HCT116 (cell line): ENCODE results near the gene CHST8. TPM values are rescaled to one million over a fixed set of nuclear protein-coding genes. Genes with fewer than 3 reads are reported as not detected.

ENCODE experiments used
- ATAC-seq: fragments of 200-7000 bp; cut with Tn5 transposase; 2 replicates; pipeline ENCODE4 v1.9.1; 2020; ENCODE audit warnings: mild to moderate bottlenecking, moderate library complexity
- BruUV-seq: library from RNA; stranded (reverse); fragments of 400-500 nt; replicated peaks from 2 replicates; lab custom pipeline; 2021; lab: Mats Ljungman, UMichigan
- CTCF ChIA-PET: fragments of 300-600 bp; sonication (Branson Sonifier 250); formaldehyde crosslinking; loops from one replicate; lab custom pipeline; 2021; ENCODE audit warnings: antibody characterized with exemption; lab: Charles Lee
- POLR2A ChIA-PET: fragments of 300-600, 350-600 bp; sonication (Branson Sonifier 250); formaldehyde crosslinking; loops from one replicate; lab custom pipeline; 2021; ENCODE audit warnings: antibody characterized with exemption; lab: Charles Lee
- RAD21 ChIA-PET, 2 experiments: fragments of 300-600 bp; sonication (Branson Sonifier 250); formaldehyde crosslinking; loops; one replicate each; lab custom pipeline; 2023; ENCODE audit warnings: low total read pairs in 2 of 2; ENCODE audit not compliant: uncharacterized antibody in 2 of 2, unreplicated experiment in 2 of 2, low non-redundant PET in 1 of 2; lab: Charles Lee
- DNase-seq: peaks from one replicate; pipeline ENCODE4 v3.0.0-alpha.2; 2010; ENCODE audit warnings: low read depth, low spot score
- H2AFZ ChIP-seq: fragments of 200-600 bp; shearing (Covaris generic), sonication (generic); 2 replicates; pipeline ENCODE4 v1.6.1; 2017; ENCODE audit warnings: low read depth, mixed run types, mixed read lengths, antibody characterized with exemption, low read length; ENCODE audit not compliant: poor library complexity, severe bottlenecking
- H3K27ac ChIP-seq: 2 replicates; pipeline ENCODE4 v1.5.1; 2012; ENCODE audit warnings: low read depth, low read length
- H3K27me3 ChIP-seq: fragments of 200-600 bp; sonication (generic); 2 replicates; pipeline ENCODE4 v1.6.1; 2016; ENCODE audit warnings: mixed run types, low read length, mixed read lengths; ENCODE audit not compliant: insufficient read depth
- H3K36me3 ChIP-seq, 2 experiments: fragments of 200-500 bp in 1 of 2; fragments of 200-600 bp in 1 of 2; sonication (Bioruptor generic) in 1 of 2; sonication (generic) in 1 of 2; 2 replicates each; pipeline versions ENCODE4 v1.5.1 to v1.6.1; 2014 to 2016; ENCODE audit warnings: low read length in 2 of 2, inconsistent platforms in 1 of 2, mixed read lengths in 1 of 2, mixed run types in 1 of 2; ENCODE audit not compliant: insufficient read depth in 2 of 2, control insufficient read depth in 1 of 2
- H3K4me1 ChIP-seq, 2 experiments: fragments of 200-600 bp in 1 of 2; sonication (generic) in 1 of 2; 2 replicates each; pipeline versions ENCODE4 v1.5.1 to v1.6.1; 2012 to 2017; ENCODE audit warnings: low read length in 2 of 2, inconsistent platforms in 1 of 2, mild to moderate bottlenecking in 1 of 2, mixed read lengths in 1 of 2, mixed run types in 1 of 2, moderate library complexity in 1 of 2; ENCODE audit not compliant: insufficient read depth in 2 of 2, control insufficient read depth in 1 of 2
- H3K4me2 ChIP-seq: fragments of 200-600 bp; sonication (generic); 2 replicates; pipeline ENCODE4 v1.6.1; 2017; ENCODE audit warnings: mixed run types, low read length, mixed read lengths
- H3K4me3 ChIP-seq, 2 experiments: fragments of 200-600 bp in 1 of 2; sonication (generic) in 1 of 2; replicated peaks in 1 of 2; 2 replicates each; pipeline ENCODE4 v1.5.1; 2011 to 2016; ENCODE audit warnings: low read length in 2 of 2, control low read depth in 1 of 2, low read depth in 1 of 2, mild to moderate bottlenecking in 1 of 2, mixed read lengths in 1 of 2, mixed run types in 1 of 2
- H3K79me2 ChIP-seq: fragments of 200-600 bp; sonication (generic); 2 replicates; pipeline ENCODE4 v1.6.1; 2017; ENCODE audit warnings: mild to moderate bottlenecking, mixed run types, low read length, moderate library complexity, mixed read lengths; ENCODE audit not compliant: insufficient read depth
- H3K9ac ChIP-seq: fragments of 200-600 bp; sonication (generic); 2 replicates; pipeline ENCODE4 v1.6.1; 2016; ENCODE audit warnings: low read length, mixed read lengths
- H3K9me2 ChIP-seq: fragments of 200-600 bp; sonication (generic), shearing (Covaris generic); 2 replicates; pipeline ENCODE4 v1.6.1; 2017; ENCODE audit warnings: mixed run types, mild to moderate bottlenecking, moderate library complexity; ENCODE audit not compliant: insufficient read depth
- H3K9me3 ChIP-seq, 2 experiments: fragments of 200-500 bp in 1 of 2; fragments of 200-600 bp in 1 of 2; sonication (Bioruptor generic) in 1 of 2; sonication (generic) in 1 of 2; 2 replicates each; pipeline ENCODE4 v1.6.1; 2014 to 2017; ENCODE audit warnings: low read length in 2 of 2, mixed read lengths in 2 of 2, inconsistent platforms in 1 of 2, low read depth in 1 of 2, mild to moderate bottlenecking in 1 of 2, mixed run types in 1 of 2, moderate library complexity in 1 of 2; ENCODE audit not compliant: control insufficient read depth in 1 of 2, insufficient read depth in 1 of 2
- H4K20me1 ChIP-seq: fragments of 200-600 bp; sonication (generic), shearing (Covaris generic); 2 replicates; pipeline ENCODE4 v1.6.1; 2017; ENCODE audit warnings: mixed run types, mild to moderate bottlenecking, moderate library complexity; ENCODE audit not compliant: insufficient read depth
- CBX3 ChIP-seq: IDR thresholded peaks from 2 replicates; pipeline ENCODE4 v1.6.1; 2012; ENCODE audit warnings: low read depth
- CEBPB ChIP-seq: IDR thresholded peaks from 2 replicates; pipeline ENCODE4 v1.6.1; 2012; ENCODE audit warnings: low read depth
- EGR1 ChIP-seq: IDR thresholded peaks from 2 replicates; pipeline ENCODE4 v1.6.1; 2012; ENCODE audit warnings: low read depth
- EZH2 ChIP-seq: fragments of 200-600 bp; sonication (generic); IDR thresholded peaks from 2 replicates; pipeline ENCODE4 v1.6.1; 2017; ENCODE audit warnings: antibody characterized with exemption, mixed run types
- EZH2phosphoT487 ChIP-seq: fragments of 200-600 bp; IDR thresholded peaks from 2 replicates; pipeline ENCODE4 v1.6.1; 2018; ENCODE audit warnings: antibody characterized with exemption, borderline replicate concordance
- FOSL1 ChIP-seq: IDR thresholded peaks from 2 replicates; pipeline ENCODE4 v1.6.1; 2012; ENCODE audit warnings: low read depth
- JUND ChIP-seq: IDR thresholded peaks from 2 replicates; pipeline ENCODE4 v1.6.1; 2012
- POLR2A ChIP-seq: IDR thresholded peaks from 2 replicates; pipeline ENCODE4 v1.7.0; 2011; ENCODE audit warnings: borderline replicate concordance; ENCODE audit not compliant: insufficient read depth, insufficient read length; ENCODE audit errors: extremely low read depth
- POLR2AphosphoS5 ChIP-seq: IDR thresholded peaks from 2 replicates; pipeline ENCODE4 v1.6.1; 2011; ENCODE audit warnings: mild to moderate bottlenecking, low read depth, low read length, moderate library complexity
- SIN3A ChIP-seq: IDR thresholded peaks from 2 replicates; pipeline ENCODE4 v1.6.1; 2012; ENCODE audit warnings: low read depth
- SP1 ChIP-seq: IDR thresholded peaks from 2 replicates; pipeline ENCODE4 v1.6.1; 2012; ENCODE audit warnings: low read depth
- SRF ChIP-seq: IDR thresholded peaks from 2 replicates; pipeline ENCODE4 v1.6.1; 2012; ENCODE audit warnings: low read depth
- TCF7L2 ChIP-seq: IDR thresholded peaks from 2 replicates; pipeline ENCODE4 v1.7.0; 2011; ENCODE audit warnings: borderline replicate concordance, inconsistent platforms; ENCODE audit not compliant: insufficient read depth, insufficient read length; ENCODE audit errors: extremely low read depth
- ZFX ChIP-seq: fragments of 450-650 bp; IDR thresholded peaks from 2 replicates; pipeline ENCODE4 v1.6.1; 2017
- ZNF274 ChIP-seq: fragments of 200-500 bp; sonication (Bioruptor generic); IDR thresholded peaks from 2 replicates; pipeline ENCODE4 v1.6.1; 2014; ENCODE audit warnings: mild to moderate bottlenecking, low read depth, low read length, inconsistent platforms
- intact Hi-C: fragments of 100-400 bp; cut with micrococcal nuclease; formaldehyde crosslinking; loops from 2 replicates; pipeline ENCODE4 v1.10.0; 2022
- total RNA-seq: library from RNA; stranded (reverse); gene quantifications from one replicate; pipeline ENCODE4 v1.2.1, GENCODE V29; 2021; ENCODE audit not compliant: unreplicated experiment
- TF ChIP-seq, protein P1 (sequence below): IDR thresholded peaks from 2 replicates; pipeline ENCODE4 v1.6.1; 2012
- TF ChIP-seq, protein P2 (sequence below), 3 experiments: fragments of 200-600 bp in 1 of 3; sonication (generic) in 1 of 3; IDR thresholded peaks in 2 of 3; conservative IDR thresholded peaks in 1 of 3; 2 replicates each; pipeline ENCODE4 v1.5.1; 2012 to 2017; ENCODE audit warnings: low read depth in 2 of 3, low read length in 2 of 3, antibody characterized with exemption in 1 of 3, borderline replicate concordance in 1 of 3, control low read depth in 1 of 3, mild to moderate bottlenecking in 1 of 3, mixed read lengths in 1 of 3, mixed run types in 1 of 3, moderate library complexity in 1 of 3; ENCODE audit not compliant: insufficient read depth in 1 of 3
- TF ChIP-seq, protein P3 (sequence below): IDR thresholded peaks from 2 replicates; pipeline ENCODE4 v1.6.1; 2012; ENCODE audit warnings: low read depth
- TF ChIP-seq, protein P4 (sequence below): IDR thresholded peaks from 2 replicates; pipeline ENCODE4 v1.6.1; 2012
- TF ChIP-seq, protein P5 (sequence below): IDR thresholded peaks from 2 replicates; pipeline ENCODE4 v1.6.1; 2011; ENCODE audit warnings: mild to moderate bottlenecking, low read length, moderate library complexity; ENCODE audit not compliant: insufficient replicate concordance; ENCODE audit errors: extremely low read depth

CHST8 gene
- total RNA-seq, 1 experiment from 2014 or later = not detected

DNA sequence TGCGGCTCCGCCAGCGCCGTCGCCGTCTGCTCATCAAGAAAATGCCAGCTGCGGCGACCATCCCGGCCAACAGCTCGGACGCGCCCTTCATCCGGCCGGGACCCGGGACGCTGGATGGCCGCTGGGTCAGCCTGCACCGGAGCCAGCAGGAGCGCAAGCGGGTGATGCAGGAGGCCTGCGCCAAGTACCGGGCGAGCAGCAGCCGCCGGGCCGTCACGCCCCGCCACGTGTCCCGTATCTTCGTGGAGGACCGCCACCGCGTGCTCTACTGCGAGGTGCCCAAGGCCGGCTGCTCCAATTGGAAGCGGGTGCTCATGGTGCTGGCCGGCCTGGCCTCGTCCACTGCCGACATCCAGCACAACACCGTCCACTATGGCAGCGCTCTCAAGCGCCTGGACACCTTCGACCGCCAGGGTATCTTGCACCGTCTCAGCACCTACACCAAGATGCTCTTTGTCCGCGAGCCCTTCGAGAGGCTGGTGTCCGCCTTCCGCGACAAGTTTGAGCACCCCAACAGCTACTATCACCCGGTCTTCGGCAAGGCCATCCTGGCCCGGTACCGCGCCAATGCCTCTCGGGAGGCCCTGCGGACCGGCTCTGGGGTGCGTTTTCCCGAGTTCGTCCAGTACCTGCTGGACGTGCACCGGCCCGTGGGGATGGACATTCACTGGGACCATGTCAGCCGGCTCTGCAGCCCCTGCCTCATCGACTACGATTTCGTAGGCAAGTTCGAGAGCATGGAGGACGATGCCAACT, 150.5 kb downstream of the CHST8 start:
- Histone ChIP-seq H3K27me3 (peaks cover 18% of the 10 kb centered on the region), H4K20me1 (no peaks in the 10 kb centered on the region), H3K4me2 (no peak overlapping the region), H3K79me2 (no peaks in the 10 kb centered on the region), H3K4me3 (no peak overlapping the region), H3K4me1 (no peaks in the 10 kb centered on the region), H3K9me2 (no peaks in the 10 kb centered on the region), H3K9me3 (no peaks in the 10 kb centered on the region), H3K36me3 (no peaks in the 10 kb centered on the region), H3K27ac (no peak overlapping the region), H2AFZ (no peak overlapping the region), H3K9ac (no peak overlapping the region)
- intact Hi-C loops = loop anchor here (5.0 to 10.0 kb wide), 2 partner anchors 355 to 647 kb away; no protein-coding TSS in a partner anchor
- TF ChIP-seq TCF7L2 (no peak), EZH2 (no peak), CBX3 (no peak), SIN3A (no peak), ZFX (no peak), FOSL1 (no peak), CEBPB (no peak), POLR2A (no peak), EGR1 (no peak), POLR2AphosphoS5 (no peak), EZH2phosphoT487 (no peak), SP1 (no peak), JUND (no peak), ZNF274 (no peak), SRF (no peak)
- TF ChIP-seq, protein P1, sequence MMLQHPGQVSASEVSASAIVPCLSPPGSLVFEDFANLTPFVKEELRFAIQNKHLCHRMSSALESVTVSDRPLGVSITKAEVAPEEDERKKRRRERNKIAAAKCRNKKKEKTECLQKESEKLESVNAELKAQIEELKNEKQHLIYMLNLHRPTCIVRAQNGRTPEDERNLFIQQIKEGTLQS = no peak
- TF ChIP-seq, protein P2, sequence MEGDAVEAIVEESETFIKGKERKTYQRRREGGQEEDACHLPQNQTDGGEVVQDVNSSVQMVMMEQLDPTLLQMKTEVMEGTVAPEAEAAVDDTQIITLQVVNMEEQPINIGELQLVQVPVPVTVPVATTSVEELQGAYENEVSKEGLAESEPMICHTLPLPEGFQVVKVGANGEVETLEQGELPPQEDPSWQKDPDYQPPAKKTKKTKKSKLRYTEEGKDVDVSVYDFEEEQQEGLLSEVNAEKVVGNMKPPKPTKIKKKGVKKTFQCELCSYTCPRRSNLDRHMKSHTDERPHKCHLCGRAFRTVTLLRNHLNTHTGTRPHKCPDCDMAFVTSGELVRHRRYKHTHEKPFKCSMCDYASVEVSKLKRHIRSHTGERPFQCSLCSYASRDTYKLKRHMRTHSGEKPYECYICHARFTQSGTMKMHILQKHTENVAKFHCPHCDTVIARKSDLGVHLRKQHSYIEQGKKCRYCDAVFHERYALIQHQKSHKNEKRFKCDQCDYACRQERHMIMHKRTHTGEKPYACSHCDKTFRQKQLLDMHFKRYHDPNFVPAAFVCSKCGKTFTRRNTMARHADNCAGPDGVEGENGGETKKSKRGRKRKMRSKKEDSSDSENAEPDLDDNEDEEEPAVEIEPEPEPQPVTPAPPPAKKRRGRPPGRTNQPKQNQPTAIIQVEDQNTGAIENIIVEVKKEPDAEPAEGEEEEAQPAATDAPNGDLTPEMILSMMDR (IDR thresholded peaks at IDR 0.05 in 2 of 3, conservative IDR thresholded peaks at IDR 0.05 in 1 of 3; ENCODE audit: borderline replicate concordance in 1 of 3, insufficient read depth in 1 of 3, low read depth in 2 of 3, low read length in 2 of 3) = no peak
- TF ChIP-seq, protein P3, sequence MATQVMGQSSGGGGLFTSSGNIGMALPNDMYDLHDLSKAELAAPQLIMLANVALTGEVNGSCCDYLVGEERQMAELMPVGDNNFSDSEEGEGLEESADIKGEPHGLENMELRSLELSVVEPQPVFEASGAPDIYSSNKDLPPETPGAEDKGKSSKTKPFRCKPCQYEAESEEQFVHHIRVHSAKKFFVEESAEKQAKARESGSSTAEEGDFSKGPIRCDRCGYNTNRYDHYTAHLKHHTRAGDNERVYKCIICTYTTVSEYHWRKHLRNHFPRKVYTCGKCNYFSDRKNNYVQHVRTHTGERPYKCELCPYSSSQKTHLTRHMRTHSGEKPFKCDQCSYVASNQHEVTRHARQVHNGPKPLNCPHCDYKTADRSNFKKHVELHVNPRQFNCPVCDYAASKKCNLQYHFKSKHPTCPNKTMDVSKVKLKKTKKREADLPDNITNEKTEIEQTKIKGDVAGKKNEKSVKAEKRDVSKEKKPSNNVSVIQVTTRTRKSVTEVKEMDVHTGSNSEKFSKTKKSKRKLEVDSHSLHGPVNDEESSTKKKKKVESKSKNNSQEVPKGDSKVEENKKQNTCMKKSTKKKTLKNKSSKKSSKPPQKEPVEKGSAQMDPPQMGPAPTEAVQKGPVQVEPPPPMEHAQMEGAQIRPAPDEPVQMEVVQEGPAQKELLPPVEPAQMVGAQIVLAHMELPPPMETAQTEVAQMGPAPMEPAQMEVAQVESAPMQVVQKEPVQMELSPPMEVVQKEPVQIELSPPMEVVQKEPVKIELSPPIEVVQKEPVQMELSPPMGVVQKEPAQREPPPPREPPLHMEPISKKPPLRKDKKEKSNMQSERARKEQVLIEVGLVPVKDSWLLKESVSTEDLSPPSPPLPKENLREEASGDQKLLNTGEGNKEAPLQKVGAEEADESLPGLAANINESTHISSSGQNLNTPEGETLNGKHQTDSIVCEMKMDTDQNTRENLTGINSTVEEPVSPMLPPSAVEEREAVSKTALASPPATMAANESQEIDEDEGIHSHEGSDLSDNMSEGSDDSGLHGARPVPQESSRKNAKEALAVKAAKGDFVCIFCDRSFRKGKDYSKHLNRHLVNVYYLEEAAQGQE = no peak
- TF ChIP-seq, protein P4, sequence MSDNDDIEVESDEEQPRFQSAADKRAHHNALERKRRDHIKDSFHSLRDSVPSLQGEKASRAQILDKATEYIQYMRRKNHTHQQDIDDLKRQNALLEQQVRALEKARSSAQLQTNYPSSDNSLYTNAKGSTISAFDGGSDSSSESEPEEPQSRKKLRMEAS = no peak
- TF ChIP-seq, protein P5, sequence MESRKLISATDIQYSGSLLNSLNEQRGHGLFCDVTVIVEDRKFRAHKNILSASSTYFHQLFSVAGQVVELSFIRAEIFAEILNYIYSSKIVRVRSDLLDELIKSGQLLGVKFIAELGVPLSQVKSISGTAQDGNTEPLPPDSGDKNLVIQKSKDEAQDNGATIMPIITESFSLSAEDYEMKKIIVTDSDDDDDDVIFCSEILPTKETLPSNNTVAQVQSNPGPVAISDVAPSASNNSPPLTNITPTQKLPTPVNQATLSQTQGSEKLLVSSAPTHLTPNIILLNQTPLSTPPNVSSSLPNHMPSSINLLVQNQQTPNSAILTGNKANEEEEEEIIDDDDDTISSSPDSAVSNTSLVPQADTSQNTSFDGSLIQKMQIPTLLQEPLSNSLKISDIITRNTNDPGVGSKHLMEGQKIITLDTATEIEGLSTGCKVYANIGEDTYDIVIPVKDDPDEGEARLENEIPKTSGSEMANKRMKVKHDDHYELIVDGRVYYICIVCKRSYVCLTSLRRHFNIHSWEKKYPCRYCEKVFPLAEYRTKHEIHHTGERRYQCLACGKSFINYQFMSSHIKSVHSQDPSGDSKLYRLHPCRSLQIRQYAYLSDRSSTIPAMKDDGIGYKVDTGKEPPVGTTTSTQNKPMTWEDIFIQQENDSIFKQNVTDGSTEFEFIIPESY = no peak
- RAD21 ChIA-PET = no interaction called here
- ATAC-seq = no peak
- CTCF ChIA-PET = interaction anchor here (0.9 to 6.1 kb wide), 4 partner anchors 340 to 356 kb away, joined by 3 to 52 read pairs (median 36); no protein-coding TSS in a partner anchor
- no peak for DNase-seq
- POLR2A ChIA-PET = no interaction called here
- no TSS peak for BruUV-seq
